Activated CD4-positive, alpha-beta T cell treated with anti-CD3 and anti-CD28 coated beads, Interleukin-2, Interleukin-6, amounts not matched to agents 100 ng/mL and 50 ng/mL, durations not matched to agents 16 hours and 8 hours (primary cell): ENCODE measurements around the gene TBC1D30.
"Not testable (repeated sequence)": the region's sequence is repeated elsewhere in the genome, so short reads cannot be mapped to it uniquely, and the experiment has no call there.

ENCODE experiments used
- DNase-seq: peaks from one replicate; pipeline ENCODE4 v3.0.0-alpha.2; 2020

The TBC1D30 gene, protein sequence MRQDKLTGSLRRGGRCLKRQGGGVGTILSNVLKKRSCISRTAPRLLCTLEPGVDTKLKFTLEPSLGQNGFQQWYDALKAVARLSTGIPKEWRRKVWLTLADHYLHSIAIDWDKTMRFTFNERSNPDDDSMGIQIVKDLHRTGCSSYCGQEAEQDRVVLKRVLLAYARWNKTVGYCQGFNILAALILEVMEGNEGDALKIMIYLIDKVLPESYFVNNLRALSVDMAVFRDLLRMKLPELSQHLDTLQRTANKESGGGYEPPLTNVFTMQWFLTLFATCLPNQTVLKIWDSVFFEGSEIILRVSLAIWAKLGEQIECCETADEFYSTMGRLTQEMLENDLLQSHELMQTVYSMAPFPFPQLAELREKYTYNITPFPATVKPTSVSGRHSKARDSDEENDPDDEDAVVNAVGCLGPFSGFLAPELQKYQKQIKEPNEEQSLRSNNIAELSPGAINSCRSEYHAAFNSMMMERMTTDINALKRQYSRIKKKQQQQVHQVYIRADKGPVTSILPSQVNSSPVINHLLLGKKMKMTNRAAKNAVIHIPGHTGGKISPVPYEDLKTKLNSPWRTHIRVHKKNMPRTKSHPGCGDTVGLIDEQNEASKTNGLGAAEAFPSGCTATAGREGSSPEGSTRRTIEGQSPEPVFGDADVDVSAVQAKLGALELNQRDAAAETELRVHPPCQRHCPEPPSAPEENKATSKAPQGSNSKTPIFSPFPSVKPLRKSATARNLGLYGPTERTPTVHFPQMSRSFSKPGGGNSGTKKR

DNA sequence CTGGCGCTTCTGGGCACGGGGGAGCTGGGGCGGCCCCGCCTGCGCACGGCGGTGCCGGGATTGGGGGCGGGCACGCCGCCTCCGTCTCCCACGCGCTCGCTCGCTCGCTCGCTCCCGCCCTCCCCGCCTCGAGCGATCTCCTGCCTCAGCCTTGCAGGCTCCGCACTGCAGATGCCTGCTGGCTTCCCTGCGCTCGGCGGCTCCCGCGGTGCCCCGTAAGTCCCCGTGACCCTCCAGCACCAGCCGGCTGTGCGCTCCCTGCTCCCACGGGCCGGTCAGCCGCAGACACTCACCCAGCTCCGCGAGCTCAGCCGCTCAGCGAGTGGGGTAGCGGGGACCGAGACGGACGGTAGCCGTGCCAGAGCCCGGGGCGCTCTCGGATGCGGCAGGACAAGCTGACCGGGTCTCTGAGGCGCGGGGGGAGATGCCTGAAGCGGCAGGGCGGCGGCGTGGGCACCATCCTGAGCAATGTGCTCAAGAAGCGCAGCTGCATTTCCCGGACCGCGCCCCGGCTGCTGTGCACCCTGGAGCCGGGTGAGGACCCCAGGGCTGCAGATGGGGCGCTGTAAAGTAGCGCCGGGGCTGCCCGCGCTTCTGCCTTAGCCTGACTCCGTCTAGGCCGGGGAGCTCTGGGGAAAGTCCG is at the start of gene TBC1D30:
Gene TBC1D30, plus strand, starts transcription at position 148 of the 643 bp plus-strand sequence. Its CDS starts 233 bp downstream, at position 381.
- peak; percentile 44 for DNase-seq

DNA sequence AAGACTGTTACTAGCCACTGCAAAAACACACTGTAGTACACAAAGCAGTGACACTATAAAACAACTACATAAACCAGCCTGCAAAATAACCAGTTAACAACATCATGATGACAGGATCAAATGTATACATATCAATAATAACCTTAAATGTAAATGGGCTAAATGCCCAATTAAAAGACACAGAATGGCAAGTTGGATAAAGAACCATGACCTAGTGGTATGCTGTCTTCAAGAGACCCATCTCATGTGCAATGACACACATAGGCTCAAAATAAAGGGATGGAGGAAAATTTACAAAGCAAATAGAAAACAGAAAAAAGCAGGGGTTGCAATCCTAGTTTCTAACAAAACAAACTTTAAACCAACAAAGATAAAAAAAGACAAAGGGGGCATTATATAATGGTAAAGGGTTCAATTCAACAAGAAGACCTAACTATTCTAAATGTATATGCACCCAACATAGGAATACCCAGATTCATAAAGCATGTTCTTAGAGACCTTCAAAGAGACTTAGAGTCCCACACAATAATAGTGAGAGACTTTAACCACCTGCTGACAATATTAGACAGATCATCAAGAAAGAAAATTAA is 49.2 kb upstream of the TBC1D30 start:
- DNase-seq, result not testable (repeated sequence)

DNA sequence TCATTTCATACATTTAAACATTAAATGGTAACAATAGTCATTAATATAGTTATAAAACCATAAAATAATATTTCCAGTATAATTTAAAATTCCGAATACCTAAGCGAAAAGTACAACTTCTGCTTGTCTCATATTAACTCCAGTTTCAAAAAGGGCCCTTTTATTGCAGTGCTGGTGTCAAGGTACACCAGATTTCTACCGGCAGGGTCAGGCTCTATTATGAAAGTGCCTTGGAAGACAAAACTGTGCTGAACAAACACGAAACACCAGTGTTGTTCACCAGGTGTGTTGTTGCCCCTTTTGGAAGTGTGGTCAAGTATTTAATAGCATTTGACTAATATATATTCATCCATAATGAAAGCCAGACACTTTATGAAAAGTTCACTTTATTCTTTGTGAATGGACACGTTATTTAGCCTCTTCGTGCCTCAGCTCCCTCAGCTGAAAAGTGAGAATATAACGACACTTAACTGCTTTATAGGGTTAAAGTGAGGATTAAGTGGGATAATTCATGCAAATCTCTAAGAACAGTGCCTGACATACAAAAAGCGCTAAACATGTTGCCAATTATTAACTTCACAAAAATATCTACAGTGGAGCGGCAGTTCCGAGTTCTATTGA is 45.0 kb upstream of the TBC1D30 start:
- DNase-seq, result no peak

DNA sequence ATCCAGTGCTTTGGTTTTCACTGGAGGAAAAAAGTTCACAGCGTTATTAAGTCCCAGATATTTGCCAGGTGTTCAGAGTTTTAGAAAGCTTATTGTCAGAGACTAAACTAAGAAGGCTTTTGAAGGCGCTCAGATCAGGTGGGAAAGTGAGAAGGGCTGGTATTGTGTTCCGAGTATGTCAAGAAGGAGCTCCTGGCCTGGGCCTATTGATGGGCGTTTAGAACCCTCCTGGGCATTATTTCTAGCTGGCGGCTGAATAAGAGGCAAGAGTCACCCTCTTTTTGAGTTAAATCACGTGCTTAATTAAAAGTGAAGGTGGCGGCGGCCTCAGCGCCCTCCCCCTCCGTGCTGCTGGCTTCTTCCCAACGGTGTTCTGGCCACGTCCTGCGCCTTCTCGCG is 44.3 kb upstream of the TBC1D30 start:
- no peak for DNase-seq

DNA sequence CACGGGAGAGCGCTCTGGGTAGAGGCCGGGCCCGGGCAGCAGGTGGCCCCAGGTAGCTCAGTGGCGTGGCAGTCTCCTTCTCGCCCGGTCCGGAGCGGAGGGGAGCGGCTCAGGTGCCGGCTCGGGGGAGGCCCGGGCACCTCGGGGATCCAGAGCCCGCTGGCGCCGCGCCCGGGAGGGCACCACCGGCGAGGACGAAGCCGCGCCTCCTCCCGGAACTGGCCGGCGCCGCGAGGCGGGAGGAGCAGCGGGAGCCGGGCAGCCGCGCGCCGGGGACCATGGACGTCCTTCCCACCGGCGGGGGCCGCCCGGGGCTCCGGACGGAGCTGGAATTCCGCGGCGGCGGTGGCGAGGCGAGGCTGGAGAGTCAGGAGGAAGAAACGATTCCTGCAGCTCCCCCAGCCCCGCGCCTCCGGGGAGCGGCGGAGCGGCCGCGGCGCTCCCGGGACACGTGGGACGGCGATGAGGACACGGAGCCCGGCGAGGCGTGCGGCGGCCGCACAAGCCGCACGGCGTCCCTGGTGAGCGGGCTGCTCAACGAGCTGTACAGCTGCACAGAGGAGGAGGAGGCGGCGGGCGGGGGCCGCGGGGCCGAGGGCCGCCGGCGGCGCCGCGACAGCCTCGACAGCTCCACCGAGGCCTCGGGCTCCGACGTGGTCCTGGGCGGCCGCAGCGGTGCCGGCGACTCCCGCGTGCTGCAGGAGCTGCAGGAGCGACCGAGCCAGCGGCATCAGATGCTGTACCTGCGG is 43.7 kb upstream of the TBC1D30 start:
- DNase-seq, result peak; percentile 4

DNA sequence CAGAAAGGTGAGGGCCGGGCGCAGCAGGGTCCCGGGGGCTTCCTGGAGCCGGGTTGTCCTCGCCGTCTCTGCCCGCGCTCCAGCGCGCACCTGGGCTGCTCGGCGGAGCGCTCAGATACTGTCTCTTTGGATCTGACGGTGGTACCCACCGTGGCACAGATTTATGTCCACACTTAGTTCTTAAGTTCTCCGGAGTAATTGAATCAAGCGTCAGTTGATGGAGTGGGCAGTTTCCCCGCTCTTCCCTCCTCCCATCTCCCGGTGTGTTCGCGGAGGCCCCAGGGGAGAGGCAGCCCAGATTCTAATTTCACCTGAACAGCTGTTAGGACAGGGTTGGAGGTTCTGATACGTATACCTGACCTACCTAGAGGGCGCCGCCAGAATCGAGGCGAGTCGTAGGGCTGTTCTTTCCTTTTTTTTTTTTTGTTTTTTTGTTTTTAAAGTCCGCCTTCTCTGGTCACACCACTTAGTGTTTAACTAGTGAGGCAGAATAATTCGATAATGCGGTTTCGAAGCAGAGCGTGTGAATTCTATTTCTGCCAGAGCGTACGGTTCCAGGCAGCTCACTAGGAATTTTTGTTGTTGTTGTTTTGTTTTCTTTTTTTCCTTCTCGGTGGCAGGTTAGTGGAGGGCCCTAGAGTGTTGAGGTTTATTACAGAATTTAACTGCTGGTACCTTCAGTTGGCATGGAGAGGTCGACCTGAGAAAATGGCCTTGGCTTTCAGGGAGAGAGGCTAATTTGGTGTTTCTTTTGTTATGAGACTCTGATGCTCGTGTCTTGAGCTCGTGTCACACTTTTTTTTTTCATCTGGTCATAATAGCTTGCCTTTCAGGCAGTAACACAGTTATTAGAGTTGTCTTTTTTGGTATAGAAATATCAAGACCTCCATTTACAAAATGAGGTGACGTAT is 42.9 kb upstream of the TBC1D30 start:
- no peak for DNase-seq

DNA sequence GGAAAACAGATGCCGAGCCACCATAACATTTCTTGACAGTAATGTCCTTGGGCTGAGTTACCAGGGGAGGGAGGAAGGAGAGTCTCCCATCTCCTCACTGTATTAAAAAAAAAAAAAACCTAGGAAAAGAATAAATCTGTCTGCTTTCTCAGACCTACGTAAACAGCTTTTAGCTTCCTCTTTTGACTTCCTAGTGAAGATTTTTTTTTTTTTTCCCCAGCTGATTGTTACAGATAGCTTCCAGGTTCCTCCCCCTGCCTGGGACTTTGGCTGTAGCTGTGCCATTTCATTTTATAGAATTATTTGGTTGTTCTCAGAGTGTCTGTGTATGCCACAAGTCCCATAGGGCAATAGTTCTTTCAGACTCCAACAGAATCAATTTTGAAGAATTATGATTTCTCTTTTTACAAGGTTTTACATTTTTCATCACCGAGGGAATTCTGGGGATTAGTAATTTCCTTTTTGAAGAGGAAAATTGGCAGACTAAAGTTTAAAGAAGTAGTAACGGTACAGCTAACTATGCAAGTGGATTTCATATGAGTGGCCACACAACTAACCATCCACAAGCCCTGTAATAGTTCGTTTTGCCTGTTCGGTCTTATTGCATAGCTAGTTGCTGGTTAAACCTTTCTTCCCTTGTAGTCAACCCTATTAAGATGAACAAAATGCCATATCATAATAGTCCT is 42.1 kb upstream of the TBC1D30 start:
- no peak for DNase-seq

DNA sequence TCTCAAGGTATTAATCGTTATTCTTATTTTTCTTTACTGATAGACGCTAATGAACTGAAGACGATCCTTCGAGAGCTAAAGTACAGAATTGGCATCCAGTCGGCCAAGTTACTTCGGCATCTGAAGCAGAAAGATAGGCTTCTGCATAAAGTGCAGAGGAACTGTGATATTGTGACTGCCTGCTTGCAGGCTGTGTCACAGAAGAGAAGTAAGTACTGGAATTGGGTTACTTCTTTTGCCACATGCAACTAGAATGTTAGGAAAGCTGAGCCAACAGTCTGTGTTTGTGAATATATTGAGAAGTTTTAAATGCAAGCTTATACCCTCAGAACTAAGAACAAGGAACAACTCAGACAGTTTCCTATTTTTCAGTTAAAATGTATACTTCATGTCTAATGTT is 38.6 kb upstream of the TBC1D30 start:
- no peak for DNase-seq

DNA sequence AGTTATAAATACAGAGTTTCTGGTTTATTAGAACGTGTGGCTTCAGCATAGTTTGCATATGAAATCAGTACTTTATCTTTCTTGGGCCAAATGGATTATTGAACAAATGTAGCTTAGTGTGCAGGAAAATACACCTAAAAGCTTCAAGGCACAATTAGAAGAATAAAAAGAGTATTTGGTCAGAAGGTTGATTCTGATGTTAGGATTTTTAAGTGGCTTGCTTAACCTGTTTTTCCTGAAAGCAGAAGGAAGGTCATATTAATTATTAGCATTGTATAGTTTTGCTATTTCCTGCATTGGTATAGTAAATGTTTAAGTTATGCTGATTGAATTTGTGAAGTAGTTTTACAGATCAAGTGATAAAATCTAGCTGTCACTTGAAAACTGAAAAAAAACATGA is 34.3 kb upstream of the TBC1D30 start:
- DNase-seq, result no peak

DNA sequence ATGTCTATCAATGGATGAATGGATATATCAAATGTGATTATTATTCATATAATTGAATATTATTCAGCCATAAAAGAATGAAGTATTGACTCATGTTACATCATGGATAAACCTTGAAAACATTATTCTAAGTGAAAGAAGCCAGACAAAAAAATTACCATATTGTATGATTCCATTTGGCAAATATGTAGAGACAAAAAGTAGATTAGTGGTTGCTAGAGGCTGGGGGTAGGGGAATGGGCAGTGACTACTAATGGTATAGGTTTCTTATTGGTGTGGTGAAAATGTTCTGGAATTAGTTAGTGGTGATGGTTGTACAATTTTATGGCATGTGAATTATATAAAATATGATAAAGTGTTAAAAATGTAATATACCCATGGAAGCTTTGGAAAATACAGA is 33.4 kb upstream of the TBC1D30 start:
- DNase-seq, result no peak

DNA sequence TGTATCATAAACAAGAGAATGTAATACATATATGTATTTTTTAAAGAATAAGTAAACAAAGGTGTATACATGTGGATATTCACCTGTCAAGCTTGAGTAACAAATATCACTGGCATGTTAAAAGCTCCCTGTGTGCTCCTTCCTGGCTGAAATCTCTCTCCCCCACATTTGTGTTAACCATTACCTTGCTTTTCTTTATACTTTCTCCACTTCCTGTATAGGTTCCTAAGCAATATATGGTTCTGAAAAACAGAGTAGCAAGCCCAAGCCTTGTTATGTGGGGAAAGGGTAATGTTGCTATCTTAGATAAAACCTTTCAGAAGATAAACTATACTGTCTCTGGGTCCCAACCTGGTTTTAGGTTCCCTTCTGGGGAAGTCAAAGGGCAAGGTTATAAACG is 32.3 kb upstream of the TBC1D30 start:
- no peak for DNase-seq

DNA sequence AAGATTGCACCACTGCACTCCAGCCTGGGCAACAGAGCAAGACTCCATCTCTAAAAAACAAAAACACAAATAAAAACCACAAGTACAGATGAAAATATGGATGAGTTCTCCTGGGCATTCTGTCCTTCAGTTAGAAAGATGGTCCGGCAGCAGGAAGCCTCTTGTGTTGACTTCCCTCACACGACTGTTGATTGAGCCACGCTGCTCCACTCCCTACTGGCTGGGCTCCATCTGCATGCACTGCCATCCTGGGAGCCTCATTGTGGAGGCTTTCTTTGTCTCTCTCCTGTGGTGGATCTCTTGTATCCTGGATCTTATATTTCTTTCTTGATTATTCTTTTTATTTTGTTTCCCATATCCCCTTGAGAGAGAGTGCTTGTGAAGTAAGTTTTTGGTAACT is 30.8 kb upstream of the TBC1D30 start:
- DNase-seq, result no peak

DNA sequence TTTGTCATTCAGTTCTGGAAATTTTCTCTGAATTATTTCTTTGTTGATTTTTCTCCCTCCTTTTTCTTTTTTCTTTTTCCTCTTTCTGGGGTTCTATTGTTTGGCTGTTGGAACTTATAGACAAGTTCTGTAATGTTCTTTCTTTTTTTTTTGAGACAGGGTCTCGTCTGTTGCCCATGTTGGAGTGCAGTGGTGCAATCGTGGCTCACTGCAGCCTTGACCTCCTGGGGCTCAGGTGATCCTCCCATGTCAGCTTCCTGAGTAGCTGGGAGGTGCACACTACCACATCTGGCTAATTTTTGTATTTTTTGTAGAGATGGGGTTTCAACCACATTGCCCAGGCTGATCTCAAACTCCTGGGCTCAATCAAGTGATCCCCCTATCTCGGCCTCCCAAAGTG is 30.1 kb upstream of the TBC1D30 start:
- no peak for DNase-seq

DNA sequence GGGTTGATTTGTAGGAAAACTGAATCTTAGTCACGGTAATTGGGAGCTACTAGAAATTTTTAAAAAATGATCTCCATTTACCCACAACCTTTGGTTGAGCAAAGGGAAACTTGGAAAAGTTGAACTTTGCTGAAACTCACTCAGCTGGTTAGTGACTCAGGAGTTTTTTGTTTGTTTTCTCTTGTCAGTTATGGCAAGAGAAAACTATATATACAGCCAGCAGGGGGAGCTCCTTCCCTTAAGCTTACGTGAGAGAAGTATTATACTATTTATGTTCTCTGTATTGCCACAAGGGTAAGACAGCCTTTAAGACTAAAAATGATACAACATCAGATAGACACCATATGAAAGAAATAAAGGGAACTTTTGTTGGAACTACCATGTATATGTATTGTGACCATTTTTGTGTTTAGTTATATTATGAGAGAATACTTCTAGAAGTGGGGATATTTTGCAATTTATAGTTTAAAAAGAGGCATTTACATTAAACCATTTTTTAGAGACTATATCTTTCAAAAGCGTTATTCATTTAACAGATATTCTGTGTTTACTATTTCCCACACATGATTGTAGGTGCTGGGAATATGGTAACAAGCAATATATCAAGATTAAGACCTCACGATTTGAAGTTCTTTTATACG is 28.1 kb upstream of the TBC1D30 start:
- peak; percentile 82 for DNase-seq

DNA sequence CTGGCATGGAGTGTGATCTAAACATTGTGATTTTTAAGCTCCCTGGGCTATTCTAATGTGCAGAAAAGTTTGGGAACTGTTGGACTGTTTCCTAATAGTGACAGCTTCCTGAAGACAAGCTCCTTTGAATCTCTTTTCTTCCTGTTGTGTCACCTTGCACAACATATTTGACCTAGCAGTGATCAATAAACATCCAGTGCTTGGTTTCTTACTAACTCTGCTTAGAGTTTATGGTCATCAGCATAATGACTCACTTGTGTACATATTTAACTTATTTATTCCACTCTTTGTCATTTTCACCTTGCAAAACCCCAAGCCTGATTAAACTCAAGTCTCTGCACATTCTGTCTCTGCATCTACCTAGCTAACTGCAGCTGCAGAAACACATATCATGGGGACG is 27.3 kb upstream of the TBC1D30 start:
- DNase-seq, result no peak

DNA sequence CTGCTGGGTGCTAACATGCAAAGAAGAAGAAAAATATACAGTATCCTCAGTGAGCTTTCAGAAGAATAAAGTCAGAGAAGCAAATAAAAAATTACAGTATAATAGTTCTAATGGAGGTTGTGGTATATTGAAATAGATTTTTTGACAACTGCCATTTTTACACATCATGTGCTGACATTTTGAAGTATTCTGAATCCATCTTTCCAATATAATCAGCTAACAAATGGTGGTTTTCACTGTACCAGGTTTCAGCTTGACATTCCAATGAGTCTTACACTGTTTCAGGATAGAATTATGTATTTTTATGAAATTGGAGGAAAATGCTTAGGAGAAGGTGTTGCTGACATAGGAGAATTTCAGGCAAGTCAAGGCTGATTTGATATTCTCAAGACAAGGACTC is 26.3 kb upstream of the TBC1D30 start:
- no peak for DNase-seq

DNA sequence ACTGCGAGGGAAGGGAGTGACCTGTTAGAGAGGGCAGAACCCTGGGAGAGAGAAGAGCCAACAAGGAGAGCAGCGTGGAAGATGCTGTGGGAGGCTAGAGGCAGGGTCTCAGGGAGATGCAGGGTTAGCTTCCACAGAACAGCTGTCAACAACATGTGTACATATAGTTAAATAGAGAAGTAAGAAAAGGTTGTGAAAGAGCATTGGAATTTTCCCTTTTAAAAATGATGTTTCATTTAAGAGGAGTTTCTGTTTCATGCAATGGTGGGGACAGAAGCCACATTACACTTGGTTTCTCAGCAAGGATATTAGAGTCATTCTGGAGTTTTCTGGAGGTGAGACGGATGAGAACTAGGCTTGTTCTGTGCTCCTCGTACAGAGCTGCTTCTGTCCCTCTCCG is 23.8 kb upstream of the TBC1D30 start:
- DNase-seq, result no peak

DNA sequence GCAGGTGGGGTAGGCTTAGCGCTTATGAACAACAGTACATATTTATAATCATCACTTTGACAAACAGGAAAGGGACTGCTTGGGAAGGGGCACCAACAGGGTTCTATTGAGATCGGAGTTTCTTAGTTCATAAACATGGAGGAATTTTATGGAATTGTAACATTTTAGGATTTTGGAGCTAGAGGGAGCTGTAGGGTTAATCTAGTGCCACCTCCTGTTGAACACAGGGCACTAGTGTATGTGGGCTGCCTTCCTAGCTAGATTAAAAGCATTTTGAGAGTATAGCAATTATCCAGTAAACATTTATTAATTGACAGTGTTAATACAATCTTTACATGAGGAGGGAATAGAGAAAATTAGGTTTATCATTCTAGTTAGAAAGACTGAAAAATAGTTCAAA is 23.1 kb upstream of the TBC1D30 start:
- no peak for DNase-seq

DNA sequence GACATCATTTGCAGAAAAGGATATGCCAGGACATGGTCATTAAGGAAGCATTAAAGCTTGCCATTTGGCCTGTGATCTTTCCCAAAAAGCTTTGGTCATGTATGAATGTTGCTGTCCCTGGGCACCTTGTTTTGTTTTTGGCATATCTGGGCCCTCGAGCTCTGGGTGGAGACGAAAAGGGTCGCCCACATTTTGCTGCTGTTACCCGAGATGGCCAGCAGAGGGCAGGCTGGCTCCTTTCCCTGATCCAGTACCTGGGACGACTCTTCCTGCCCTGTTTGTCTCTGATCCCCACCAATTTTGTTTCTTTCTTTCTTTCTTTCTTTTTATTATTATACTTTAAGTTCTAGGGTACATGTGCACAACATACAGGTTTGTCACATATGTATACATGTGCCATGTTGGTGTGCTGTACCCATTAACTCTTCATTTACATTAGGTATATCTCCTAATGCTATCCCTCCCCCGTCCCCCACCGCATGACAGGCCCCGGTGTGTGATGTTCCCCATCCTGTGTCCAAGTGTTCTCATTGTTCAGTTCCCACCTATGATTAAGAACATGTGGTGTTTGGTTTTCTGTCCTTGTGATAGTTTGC is 22.2 kb upstream of the TBC1D30 start:
- DNase-seq, result peak; percentile 61

DNA sequence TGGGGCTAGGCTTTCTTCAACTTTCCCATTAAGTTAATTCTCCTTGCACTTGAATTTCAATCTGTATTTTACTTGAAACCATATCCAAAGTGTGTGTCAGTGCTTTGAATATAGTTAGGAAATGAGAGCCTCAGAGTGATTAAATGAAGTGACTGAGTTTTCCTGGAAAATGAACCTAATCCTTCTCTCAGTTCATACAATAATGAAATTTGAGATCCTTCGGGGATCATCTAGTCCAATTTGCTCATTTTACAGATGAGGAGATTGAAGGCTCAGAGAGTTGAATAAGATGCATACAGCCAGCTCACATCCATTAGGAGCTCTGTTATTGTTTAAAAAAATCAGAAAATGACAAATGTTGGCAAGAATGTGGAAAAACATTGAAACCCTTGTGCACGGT is 18.3 kb upstream of the TBC1D30 start:
- no peak for DNase-seq
